DMS53 (cell line): ENCODE measurements around the gene SRRT.

Experiments
- DNase-seq: peaks from one replicate; lab custom pipeline; 2025; lab: John Stamatoyannopoulos, UW

Gene SRRT

DNA sequence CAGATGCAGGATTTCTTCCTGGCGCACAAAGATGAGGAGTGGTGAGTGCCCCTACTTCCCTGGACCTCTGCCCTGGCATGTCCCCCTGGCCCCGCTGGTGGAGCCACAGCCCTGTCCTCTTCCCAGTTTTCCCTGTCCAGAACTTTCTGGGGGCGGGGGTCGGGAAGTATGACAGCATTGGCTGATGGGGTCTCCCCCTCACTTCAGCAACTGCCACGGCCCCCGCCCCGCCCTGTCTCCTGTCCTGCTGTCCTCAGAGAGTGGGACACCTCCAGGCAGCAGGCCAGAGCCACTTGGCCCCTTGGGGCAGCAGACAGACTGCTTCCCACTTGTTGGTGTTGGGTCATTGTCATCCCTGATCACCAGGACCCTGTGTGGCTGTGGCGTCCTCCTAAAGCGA is 7.3 kb downstream of the SRRT start:
- no peak for DNase-seq

DNA sequence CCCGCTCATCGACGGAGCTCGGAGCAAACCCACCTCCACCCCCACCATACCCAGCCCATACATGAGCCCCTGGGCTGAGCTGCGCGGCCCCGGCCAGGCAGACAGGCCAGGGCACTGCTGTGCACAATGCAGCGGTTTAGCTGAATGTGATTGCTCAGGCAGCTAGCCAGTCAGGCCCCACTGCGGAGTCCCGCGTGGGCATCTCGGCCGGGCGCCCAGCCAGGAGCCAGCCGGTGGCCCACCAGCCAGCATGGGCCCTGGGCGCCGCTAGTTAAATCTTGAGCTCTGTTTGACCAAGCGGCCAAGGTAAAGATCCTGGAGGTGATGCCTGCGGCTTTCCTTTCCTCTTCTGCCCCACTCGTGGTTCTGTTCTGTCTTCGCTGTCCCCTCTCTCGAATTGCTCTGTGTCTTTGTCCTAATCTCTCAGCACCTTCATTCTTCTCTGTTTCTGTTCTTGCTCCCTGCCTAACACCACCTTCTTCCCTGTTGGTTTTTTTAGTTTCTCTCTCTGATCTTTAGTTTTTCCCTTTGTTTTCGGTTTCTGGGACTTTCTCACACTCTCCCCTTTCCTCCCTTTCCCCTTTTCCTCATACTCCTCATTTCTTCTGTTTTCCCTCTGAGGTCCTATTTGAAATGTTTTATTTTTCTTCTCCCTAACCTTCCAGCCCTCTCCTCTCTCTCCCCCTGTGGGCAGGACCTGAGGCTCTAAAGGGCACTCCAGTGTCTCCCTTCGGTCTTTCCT is 8.1 kb downstream of the SRRT start:
- no peak for DNase-seq

DNA sequence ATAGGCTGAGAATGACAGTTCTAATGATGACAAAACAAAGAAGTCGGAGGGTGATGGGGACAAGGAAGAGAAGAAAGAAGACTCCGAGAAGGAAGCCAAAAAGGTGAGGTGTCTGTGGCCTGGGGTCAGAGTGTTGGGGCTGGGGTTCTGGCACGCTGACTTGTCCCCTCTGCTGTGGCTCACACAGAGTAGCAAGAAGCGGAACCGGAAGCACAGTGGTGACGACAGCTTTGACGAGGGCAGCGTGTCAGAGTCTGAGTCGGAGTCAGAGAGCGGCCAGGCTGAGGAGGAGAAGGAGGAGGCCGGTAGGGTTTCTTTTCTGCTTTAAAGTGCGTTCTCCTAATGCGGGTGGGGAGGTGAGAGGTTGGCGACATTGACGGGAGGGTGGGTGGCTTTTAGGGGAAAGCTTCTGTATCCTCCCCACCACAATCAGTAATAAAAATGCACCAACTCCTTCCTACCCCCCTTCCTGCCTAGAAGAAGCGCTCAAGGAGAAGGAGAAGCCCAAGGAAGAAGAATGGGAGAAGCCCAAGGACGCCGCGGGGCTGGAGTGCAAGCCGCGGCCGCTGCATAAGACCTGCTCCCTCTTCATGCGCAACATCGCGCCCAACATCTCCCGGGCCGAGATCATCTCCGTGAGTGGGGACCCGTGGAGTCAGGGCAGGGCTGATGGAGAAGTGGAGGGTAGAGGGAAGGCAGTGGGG is 10.0 kb downstream of the SRRT start:
- no peak for DNase-seq

DNA sequence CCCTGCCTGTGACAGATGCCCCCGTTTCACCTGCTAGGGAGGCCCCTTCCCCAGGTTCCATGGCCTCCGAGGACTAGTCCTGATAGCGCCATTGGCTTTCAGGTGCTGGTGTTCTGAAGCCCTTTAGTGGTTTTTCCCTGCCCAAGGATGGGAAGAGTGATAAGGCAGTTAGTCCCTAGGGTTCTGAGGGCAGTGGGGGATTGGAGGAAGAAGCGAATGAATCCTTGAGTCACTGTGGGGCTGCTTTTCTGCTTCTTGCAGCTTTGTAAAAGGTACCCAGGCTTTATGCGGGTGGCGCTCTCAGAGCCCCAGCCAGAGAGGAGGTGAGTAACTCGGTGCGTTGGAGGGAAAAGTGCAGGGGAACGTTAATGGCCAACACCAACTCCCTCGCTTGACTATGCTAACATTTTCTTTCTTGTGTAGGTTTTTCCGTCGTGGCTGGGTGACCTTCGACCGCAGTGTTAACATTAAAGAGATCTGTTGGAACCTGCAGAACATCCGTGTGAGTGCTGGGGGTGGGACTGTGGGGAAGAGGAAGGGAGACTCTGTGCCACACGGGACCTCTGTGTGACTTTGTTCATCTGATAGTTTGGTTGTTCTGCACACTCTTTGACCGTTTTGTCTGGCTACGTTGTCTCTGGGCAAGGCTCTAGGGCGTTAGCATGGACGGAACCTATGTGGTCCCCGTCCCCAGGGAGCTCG is 10.7 kb downstream of the SRRT start:
- no peak for DNase-seq

DNA sequence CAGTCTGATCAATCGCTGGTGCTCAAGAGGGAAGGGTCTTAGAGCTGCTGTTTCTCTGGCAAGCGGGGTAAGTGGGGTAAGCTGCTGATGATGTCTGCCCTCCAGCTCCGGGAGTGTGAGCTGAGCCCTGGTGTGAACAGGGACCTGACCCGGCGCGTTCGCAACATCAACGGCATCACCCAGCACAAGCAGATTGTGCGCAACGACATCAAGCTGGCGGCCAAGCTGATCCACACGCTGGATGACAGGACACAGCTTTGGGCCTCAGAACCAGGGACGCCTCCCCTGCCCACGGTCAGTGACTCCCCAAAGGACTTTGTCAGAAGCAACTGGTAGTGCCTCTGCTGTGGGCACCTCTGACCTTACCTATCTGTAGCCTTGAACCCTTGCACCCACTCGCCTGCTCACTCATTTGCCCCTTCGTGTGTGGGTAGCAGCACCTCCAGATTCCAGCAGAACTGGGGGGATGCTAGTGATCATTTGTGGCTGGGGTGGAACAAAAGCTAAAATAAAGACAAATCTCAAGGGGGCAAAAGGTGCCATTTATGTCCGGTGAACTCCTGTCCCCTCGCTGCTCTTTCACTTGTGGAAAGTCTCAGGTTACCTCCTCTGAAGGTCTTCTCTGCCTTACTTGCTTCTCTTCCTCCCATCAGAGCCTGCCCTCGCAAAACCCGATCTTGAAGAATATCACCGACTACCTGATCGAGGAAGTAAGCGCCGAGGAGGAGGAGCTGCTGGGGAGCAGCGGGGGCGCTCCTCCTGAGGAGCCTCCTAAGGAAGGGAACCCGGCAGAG is 11.4 kb downstream of the SRRT start:
- DNase-seq, result no peak

DNA sequence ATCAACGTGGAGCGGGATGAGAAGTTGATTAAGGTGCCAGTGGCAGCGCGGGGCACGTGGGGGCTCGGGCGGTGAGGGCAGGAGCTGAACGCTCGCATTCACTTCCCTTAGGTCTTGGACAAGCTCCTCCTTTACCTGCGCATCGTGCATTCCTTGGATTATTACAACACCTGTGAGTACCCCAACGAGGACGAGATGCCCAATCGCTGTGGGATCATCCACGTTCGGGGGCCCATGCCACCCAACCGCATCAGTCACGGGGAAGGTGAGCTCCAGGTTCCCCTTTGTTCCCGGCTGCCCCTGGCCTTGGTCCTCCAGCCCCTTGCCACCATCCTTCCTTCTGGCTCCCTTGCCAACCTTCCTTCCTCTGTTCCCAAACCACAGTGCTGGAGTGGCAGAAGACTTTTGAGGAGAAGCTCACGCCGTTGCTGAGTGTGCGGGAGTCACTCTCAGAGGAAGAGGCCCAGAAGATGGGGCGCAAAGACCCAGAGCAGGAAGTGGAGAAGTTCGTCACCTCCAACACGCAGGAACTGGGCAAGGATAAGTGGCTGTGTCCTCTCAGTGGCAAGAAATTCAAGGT is 12.1 kb downstream of the SRRT start:
- no peak for DNase-seq

DNA sequence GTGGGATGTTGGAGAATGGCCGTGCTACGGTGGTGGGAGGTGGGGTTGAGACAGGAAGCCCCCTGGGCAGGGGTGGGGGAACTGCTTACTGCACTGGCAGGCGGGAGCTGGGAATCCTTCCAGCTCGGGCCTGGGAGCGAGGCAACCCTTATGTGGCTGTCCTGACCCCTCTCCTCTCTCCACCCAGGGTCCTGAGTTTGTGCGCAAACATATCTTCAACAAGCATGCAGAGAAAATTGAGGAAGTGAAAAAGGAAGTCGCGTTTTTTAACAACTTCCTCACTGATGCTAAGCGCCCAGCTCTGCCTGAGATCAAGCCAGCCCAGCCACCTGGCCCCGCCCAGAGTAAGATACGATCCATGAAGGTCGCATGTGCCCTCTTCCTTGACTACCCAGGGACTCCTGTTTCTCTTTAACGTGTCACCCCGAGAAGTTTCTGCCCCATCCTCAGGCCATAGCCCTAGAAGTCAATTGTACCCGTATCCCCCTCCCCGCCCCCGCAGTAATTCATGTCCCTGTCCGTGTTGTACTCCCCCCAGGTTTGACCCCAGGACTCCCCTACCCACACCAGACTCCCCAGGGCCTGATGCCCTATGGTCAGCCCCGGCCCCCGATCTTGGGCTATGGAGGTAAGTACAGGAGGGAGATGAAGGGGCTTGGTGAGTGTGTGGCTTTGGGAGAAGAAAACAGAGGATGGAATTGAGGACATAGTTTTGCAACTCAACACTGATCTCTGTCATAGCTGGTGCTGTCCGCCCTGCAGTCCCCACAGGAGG is 12.8 kb downstream of the SRRT start:
- no peak for DNase-seq

DNA sequence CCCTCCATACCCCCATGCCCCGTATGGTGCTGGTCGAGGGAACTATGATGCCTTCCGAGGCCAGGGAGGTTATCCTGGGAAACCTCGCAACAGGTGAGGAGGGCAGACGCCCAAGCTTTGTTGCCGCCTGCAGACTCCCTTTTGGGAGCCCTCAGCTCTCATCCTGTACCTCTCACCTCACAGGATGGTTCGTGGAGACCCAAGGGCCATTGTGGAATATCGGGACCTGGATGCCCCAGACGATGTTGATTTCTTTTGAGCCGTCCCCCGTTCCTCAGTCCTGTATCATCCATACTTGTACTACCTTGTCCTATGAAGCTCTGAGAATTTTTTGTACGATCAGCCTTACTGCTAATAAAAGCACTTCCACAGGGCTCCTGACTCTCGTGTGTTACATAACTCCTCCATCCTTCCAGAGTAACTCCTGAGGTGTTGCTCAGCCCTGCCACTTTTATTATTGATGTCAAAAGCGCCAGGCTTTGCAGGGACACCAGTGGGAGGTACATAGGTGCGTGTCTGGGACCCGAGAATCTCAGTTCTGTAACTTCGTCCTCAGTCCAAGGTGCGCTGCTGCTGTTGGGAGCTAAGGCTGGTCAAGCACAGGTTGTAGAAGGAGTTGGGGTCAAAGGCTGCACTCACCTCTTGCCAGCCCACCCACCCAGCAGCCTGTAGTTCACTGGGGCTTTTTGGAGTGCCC is 13.5 kb downstream of the SRRT start:
- DNase-seq, result peak; percentile 50

DNA sequence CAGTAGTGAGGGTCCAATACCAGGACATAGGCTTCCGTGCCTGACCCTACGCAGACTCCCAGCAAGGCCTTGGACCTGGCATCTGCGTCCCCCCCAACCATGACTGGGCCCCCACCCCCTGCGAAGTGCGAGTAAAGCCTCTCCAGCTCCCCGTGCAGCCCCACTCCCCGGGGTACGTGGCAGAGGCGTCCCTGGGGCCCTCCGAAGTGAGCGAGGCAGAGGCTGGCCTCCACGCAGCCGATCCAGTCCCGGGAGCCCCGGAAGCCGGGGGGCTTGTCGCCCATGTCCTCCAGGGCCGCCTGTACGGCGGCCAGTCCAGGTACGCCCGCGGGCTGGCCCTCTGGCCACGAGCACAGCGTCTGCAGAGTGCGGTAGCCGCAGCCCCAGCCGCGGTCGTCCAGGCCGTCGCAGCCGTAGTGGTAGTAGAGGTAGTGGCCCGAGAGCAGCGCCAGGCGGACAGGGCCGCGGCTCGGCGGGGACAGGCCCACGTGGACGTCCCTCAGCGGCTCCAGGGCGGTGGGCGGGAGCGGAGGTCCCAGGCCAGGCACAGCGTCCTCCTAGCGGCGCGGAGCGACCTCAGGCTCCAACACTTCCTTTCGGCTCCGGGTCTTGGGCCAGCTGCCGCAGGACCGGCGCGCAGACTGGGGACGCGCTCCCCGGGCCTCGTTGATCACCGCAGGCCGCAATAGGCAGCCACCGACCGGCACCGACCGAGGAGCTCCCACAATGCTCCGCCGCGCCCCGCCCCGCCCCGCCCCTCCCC is 14.3 kb downstream of the SRRT start, which contains the start of gene UFSP1:
UFSP1 (minus strand) TSS at position 728 of the 763 bp plus-strand sequence; CDS start at position 284, 444 bp downstream.
- peak; percentile 92 for DNase-seq

DNA sequence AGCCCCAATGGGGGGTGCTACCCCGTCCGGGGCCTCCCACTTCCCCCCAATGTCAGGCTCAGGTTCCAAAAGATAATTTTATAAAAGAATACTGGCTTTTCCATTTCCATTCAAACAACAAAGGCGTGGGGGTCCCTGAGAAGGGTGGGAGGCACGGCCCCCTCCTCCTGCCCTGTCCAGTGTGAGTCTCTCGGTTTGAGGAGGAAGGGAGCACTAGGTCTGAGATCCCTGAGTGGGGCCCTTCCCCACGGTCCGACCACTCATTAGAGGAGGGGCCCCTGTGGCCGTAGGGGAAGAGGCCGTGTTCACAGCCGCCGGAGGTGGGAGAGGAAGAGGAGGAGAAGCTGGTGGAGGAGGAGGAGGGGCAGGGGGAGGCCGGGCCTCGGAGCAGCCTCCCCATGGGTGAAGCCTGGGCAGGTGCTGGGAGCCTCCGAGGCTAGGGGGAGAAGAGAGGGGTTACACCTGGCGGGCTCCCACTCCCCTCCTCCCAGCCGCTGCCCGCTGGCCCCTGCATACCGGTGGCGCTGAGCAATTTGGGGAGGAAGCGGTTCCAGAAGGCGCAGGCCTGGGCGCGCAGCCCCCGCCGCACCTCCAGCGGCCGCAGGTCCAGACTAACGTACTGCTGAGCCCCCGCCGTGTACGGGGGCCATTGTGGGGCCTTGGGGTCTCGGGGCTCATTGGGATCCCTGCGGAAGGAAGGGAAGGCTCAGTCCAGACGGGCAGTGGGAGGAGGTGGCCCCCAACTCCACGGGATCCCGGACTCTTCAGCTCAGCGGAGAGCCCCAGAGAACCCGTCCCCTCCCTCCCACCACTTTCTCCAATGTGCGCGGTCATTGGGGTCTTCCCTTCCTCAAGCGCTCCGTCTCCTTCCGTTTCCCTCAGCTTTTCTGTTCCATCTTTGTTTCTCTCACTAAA is 16.0 kb downstream of the SRRT start:
- DNase-seq, result no peak

DNA sequence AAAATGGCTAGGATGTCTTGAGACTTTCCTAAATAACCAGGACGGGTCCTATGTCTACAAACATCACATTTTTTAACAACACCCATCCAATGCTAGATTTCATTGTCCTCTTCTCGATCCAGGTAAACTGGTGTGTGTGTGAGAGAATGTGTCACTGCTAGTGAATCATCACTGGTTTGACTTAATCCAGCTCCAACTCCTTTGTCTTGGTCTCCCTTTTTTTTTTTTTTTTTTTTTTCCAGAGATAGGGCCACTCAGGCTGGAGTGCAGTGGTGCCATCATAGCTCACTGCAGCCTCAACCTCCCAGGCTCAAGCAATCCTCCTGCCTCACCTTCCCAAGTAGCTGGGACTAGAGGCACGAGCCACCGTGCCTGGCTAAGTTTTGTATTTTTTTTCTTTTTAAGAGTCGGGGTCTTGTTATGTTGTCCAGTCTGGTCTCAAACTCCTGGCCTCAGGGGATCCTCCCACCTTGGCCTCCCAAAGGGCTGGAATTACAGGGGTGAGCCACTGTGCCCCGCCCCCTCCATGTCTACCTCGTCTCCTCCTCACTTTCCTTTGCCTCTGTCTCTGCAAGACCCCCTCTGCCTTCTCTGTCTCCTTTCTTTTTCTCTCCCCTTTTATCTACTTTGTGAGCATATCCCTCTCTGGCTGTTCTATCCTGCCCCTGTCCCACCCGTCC is 16.8 kb downstream of the SRRT start:
- peak; percentile 74 for DNase-seq

DNA sequence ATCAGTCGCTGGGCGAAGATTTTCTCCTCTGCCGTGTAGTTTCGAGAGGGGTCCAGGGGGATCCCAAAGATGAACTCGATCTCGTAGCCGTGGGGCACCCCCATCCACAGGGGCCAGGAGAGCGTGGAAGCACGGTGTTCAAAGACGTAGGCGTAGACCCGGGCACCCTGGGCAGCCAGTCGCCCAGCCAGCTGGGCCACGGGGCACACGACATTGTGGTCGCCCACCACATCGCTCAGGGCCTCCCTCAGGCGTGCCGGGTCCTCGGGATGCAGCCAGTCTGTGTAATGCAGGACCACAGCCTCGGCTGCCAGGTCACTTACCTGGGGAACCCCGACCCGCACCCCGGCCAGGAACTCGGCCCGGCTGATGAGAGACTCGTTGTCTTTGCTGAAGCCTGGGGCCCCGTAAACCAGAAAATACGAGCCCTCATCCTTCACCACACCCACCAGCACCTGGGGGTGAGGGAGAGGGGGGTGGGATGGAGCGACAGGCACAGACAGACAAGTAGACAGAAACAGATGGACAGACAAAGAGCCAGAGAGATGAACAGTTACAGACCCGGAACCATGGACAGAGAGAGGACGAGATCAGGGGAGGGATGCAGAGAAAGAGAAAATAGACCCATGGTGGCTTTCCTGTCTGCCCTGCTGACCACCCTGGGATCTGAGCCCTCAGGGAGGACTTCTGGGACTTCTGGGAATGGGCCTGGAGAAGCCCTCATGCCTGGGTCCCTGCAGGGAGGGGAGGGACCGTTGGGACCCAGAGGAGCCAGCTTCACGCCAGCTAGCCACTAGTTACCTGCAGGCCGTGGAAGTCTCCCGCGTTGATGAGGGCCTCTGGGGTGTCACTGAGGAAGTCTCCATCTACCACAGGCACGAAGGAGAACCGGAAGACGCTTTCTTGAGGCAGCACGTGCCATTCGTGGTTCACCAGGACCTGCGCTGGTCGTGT is 17.7 kb downstream of the SRRT start:
- no peak for DNase-seq

DNA sequence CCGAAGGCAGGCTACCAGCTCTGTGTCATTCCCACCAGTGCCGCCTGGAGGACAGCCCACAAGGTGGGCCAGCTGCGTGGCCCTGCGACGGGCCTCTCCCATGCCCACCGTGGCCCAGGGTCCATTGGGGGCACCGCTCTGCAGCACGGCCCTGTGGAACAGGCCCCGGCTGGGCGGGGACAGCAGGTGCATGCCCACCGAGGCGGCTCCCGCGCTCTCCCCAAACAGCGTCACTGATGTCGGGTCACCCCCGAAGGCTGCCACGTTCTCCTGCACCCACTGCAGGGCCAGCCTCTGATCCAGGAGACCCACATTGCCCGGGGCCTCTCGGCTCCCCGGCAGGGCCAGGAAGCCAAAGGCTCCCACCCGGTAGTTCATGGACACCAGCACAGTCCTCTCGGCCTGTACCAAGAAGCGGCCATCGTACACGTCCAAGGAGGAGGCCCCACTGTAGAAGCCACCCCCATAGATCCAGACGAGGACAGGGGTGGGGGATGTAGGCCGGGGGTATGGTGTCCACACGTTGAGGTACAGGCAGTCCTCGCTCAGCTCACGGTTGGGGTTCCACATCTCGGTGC is 18.5 kb downstream of the SRRT start:
- DNase-seq, result no peak

DNA sequence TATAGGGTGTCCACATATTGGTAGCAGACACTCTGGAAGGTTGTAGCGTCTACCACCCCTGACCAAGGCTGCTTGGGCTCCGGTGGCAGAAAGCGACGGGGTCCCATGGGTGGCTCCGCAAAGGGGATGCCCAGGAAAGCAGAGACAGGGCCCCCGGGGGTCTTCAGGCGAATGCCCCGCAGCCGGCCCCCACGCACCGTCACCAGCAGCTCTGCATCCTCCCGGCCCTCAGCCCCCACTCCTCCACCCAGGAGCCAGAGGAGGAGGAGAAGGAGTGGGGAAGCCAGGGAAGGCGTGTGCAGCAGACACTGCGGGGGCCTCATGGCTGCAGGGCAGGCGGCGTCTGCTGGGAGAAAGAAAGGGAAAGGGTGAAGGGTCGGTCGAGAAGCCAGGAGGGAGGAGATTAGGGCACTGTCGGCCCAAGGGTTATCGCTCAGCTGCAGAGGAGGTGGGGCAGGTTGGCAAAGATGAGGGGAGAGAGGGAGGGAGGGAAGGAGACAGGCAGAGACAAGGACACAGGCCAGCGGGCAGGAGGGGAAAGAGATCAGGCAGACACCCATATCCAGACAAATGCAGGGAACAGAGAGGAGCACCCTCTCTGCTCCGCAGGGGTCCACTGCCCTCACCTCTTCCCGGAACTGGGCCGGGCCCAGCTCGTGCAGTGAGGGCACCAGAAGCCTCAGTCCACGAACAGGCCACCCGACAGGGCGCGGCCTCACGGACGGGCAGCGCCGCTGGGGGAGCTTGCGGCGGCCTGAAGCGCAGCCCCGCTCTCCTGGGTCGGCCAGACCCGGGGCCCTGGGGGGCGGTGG is 19.2 kb downstream of the SRRT start:
- no peak for DNase-seq
